Mammary epithelial cell (primary cell): ENCODE measurements around the gene SLC12A8.

Experiments
- EZH2 ChIP-seq: IDR thresholded peaks from 2 replicates; pipeline ENCODE4 v1.6.1; 2012; ENCODE audit warnings: low read length, inconsistent platforms, borderline replicate concordance
- TF ChIP-seq, protein P1 (sequence below), 2 donors: IDR thresholded peaks in 1 of 2; conservative IDR thresholded peaks in 1 of 2; 2 replicates each; pipeline ENCODE4 v1.5.1; 2011 to 2012; ENCODE audit warnings: inconsistent platforms in 2 of 2, low read length in 2 of 2, mild to moderate bottlenecking in 2 of 2, control low read depth in 1 of 2, low read depth in 1 of 2; ENCODE audit not compliant: insufficient read depth in 1 of 2; ENCODE audit errors: extremely low read depth in 1 of 2

DNA sequence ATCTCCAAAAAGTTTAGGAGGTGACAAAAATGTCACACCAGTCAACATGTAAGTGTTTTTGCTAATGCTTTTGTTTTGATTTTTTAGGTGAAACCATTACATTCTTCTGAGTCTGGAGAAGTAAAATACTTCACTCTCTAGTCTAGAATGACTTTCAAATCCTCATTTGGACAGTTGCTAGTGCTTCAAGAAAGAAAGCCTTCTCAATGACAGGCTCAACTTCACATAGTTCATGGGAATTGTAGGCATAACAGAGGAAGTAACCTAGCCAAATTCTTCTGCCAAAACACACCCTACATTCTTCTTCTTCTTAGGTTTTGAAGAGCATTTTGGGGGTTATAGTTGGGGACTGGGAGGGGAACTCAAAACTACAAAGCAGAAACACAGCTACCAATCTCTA lies 127.4 kb downstream of the SLC12A8 start:
- TF ChIP-seq, protein P1, sequence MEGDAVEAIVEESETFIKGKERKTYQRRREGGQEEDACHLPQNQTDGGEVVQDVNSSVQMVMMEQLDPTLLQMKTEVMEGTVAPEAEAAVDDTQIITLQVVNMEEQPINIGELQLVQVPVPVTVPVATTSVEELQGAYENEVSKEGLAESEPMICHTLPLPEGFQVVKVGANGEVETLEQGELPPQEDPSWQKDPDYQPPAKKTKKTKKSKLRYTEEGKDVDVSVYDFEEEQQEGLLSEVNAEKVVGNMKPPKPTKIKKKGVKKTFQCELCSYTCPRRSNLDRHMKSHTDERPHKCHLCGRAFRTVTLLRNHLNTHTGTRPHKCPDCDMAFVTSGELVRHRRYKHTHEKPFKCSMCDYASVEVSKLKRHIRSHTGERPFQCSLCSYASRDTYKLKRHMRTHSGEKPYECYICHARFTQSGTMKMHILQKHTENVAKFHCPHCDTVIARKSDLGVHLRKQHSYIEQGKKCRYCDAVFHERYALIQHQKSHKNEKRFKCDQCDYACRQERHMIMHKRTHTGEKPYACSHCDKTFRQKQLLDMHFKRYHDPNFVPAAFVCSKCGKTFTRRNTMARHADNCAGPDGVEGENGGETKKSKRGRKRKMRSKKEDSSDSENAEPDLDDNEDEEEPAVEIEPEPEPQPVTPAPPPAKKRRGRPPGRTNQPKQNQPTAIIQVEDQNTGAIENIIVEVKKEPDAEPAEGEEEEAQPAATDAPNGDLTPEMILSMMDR (conservative IDR thresholded peaks at IDR 0.05 in 1 of 2, IDR thresholded peaks at IDR 0.05 in 1 of 2; ENCODE audit: extremely low read depth in 1 of 2, insufficient read depth in 1 of 2, low read depth in 1 of 2, low read length in 2 of 2): no peak
- TF ChIP-seq EZH2: no peak
